ENCODE data around the gene WDR89.
A peak's percentile ranks its signal among the peaks of the same experiment; 100 is the strongest.
"Not testable (repeated sequence)": the region's sequence is repeated elsewhere in the genome, so short reads cannot be mapped to it uniquely, and the experiment has no call there.

WDR89 gene

DNA sequence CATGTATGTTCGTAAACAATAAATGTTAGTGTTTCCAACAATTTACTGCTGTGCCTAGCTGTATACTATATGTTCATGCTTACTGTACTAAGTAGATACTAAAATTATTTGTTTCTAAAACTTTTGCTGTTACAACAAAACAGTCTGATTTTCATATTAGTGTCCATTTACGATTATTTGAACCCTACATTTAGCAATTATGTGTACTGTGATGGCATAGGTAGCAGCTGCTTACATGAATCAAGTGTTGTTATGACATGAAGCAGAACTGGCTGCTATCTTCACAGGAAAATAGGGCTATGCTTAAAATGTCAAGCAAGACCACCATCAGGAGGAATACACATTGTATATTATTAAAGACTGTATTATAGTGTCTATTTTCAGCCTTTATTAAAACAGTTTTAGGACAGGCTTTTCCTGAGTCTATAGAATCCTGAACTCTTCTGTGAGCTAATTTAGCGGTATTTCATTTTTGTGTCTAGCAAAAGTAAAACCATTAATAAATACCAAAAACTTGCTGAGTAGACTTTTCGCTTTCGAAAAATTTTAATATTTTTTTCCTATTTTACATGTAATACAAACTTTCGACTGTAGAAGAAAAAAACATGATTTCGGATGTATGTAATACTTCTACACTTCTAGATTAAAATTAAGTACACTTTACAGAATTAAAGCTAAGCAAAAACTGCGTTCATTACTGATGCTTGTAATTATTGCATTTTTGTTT lies 1.1 kb upstream of the WDR89 start:
- Histone ChIP-seq H3K4me1 (ENCODE audit: insufficient read depth, low read length, poor library complexity, severe bottlenecking) (peaks cover 30% of the 10 kb centered on the region), H3F3A (ENCODE audit: low read depth) (0 out of 2 replicates have a peak, but pooled peaks cover 5% of the 10 kb centered on the region), H3K9me3 (ENCODE audit: insufficient read depth, low read depth, low read length) (no peaks in the 10 kb centered on the region), H3K9ac (ENCODE audit: low read depth, low read length, poor library complexity, severe bottlenecking) (peak overlapping the region; percentile 83), H4K20me1 (ENCODE audit: insufficient read depth, low read length, poor library complexity, severe bottlenecking) (peaks cover 4% of the 10 kb centered on the region), H2AFZ (ENCODE audit: low read length) (peak overlapping the region; percentile 82; the same call in 1 of the 2 replicates), H3K4me3 (ENCODE audit: low read length, poor library complexity, severe bottlenecking) (peak overlapping the region; percentile 75), H3K79me2 (ENCODE audit: insufficient read depth, low read length) (peaks cover 48% of the 10 kb centered on the region), H3K27me3 (ENCODE audit: insufficient read depth, low read length, poor library complexity, severe bottlenecking) (no peaks in the 10 kb centered on the region), H3K36me3 (ENCODE audit: insufficient read depth, low read length) (no peaks in the 10 kb centered on the region), H3K4me2 (ENCODE audit: low read depth, low read length, poor library complexity, severe bottlenecking) (peak overlapping the region; percentile 82), H3K9me2 (replicated peaks; ENCODE audit: low read depth, low read length) (no peaks in the 10 kb centered on the region)
- TF ChIP-seq, protein P1, sequence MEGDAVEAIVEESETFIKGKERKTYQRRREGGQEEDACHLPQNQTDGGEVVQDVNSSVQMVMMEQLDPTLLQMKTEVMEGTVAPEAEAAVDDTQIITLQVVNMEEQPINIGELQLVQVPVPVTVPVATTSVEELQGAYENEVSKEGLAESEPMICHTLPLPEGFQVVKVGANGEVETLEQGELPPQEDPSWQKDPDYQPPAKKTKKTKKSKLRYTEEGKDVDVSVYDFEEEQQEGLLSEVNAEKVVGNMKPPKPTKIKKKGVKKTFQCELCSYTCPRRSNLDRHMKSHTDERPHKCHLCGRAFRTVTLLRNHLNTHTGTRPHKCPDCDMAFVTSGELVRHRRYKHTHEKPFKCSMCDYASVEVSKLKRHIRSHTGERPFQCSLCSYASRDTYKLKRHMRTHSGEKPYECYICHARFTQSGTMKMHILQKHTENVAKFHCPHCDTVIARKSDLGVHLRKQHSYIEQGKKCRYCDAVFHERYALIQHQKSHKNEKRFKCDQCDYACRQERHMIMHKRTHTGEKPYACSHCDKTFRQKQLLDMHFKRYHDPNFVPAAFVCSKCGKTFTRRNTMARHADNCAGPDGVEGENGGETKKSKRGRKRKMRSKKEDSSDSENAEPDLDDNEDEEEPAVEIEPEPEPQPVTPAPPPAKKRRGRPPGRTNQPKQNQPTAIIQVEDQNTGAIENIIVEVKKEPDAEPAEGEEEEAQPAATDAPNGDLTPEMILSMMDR (conservative IDR thresholded peaks at IDR 0.05; ENCODE audit: low read length): no peak

DNA sequence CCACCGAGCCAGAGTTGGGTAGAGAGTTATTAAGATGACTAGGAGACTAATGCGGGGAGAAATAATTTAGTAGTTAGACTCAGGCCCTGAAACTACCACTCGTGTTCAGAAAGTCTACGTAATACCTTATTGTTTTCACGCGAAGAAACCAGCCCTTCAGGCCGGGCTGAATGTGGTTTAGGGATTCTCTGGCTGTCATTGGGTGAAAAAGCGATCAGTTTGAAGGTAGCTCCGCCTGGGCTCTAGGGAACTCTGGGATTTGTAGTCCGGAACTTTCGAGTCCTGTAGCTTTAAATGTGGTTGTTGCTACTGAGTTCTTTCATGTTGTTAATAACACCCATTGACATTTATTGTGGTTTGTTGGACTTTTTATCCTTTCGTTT lies 549 bp upstream of the WDR89 start:
- Histone ChIP-seq H2AFZ (ENCODE audit: low read length) (peak overlapping the region; percentile 82), H3K79me2 (ENCODE audit: insufficient read depth, low read length) (peaks cover 54% of the 10 kb centered on the region), H3K4me2 (ENCODE audit: low read depth, low read length, poor library complexity, severe bottlenecking) (peak overlapping the region; percentile 82), H3K36me3 (ENCODE audit: insufficient read depth, low read length) (no peaks in the 10 kb centered on the region), H3K9me2 (replicated peaks; ENCODE audit: low read depth, low read length) (no peaks in the 10 kb centered on the region), H3K9ac (ENCODE audit: low read depth, low read length, poor library complexity, severe bottlenecking) (peak overlapping the region; percentile 83), H3K27me3 (ENCODE audit: insufficient read depth, low read length, poor library complexity, severe bottlenecking) (no peaks in the 10 kb centered on the region), H3K4me1 (ENCODE audit: insufficient read depth, low read length, poor library complexity, severe bottlenecking) (peaks cover 30% of the 10 kb centered on the region), H4K20me1 (ENCODE audit: insufficient read depth, low read length, poor library complexity, severe bottlenecking) (peaks cover 4% of the 10 kb centered on the region), H3F3A (ENCODE audit: low read depth) (0 out of 2 replicates have a peak, but pooled peaks cover 5% of the 10 kb centered on the region), H3K9me3 (ENCODE audit: insufficient read depth, low read depth, low read length) (no peaks in the 10 kb centered on the region), H3K4me3 (ENCODE audit: low read length, poor library complexity, severe bottlenecking) (peak overlapping the region; percentile 75)
- TF ChIP-seq, protein P1 (conservative IDR thresholded peaks at IDR 0.05; ENCODE audit: low read length): no peak
- no peak for TF ChIP-seq EZH2phosphoT487 (IDR thresholded peaks at IDR 0.05; ENCODE audit: borderline replicate concordance)

GRCh38 chr14:63638493-63638892 lies 3.2 kb downstream of the WDR89 start:
- H3K9ac ChIP-seq (ENCODE audit: low read depth, low read length, poor library complexity, severe bottlenecking): peak overlapping the region; percentile 77
- H3K4me2 ChIP-seq (ENCODE audit: low read depth, low read length, poor library complexity, severe bottlenecking): peak overlapping the region; percentile 68
- H3K79me2 ChIP-seq (ENCODE audit: insufficient read depth, low read length): peaks cover 72% of the 10 kb centered on the region

GRCh38 chr14:63636094-63636635 lies 5.5 kb downstream of the WDR89 start:
- H3K9me2 ChIP-seq (replicated peaks; ENCODE audit: low read depth, low read length); H3K9me3 ChIP-seq (ENCODE audit: insufficient read depth, low read depth, low read length); H3K9ac ChIP-seq (ENCODE audit: low read depth, low read length, poor library complexity, severe bottlenecking); H3K4me2 ChIP-seq (ENCODE audit: low read depth, low read length, poor library complexity, severe bottlenecking); H3K4me3 ChIP-seq (ENCODE audit: low read length, poor library complexity, severe bottlenecking); H3K27me3 ChIP-seq (ENCODE audit: insufficient read depth, low read length, poor library complexity, severe bottlenecking); H3F3A ChIP-seq (ENCODE audit: low read depth); H3K36me3 ChIP-seq (ENCODE audit: insufficient read depth, low read length); H2AFZ ChIP-seq (ENCODE audit: low read length): not testable (repeated sequence)
- Histone ChIP-seq H4K20me1 (ENCODE audit: insufficient read depth, low read length, poor library complexity, severe bottlenecking) (peaks cover 18% of the 10 kb centered on the region), H3K79me2 (ENCODE audit: insufficient read depth, low read length) (peaks cover 79% of the 10 kb centered on the region), H3K4me1 (ENCODE audit: insufficient read depth, low read length, poor library complexity, severe bottlenecking) (peaks cover 27% of the 10 kb centered on the region)

More at GRCh38 chr14:63638493-63638892, 3.2 kb downstream of the WDR89 start:
- Histone ChIP-seq H3K36me3 (ENCODE audit: insufficient read depth, low read length) (no peaks in the 10 kb centered on the region), H3K9me2 (replicated peaks; ENCODE audit: low read depth, low read length) (no peaks in the 10 kb centered on the region), H4K20me1 (ENCODE audit: insufficient read depth, low read length, poor library complexity, severe bottlenecking) (peaks cover 9% of the 10 kb centered on the region), H2AFZ (ENCODE audit: low read length) (no peak overlapping the region), H3K4me1 (ENCODE audit: insufficient read depth, low read length, poor library complexity, severe bottlenecking) (peaks cover 35% of the 10 kb centered on the region), H3F3A (ENCODE audit: low read depth) (peaks cover 7% of the 10 kb centered on the region; the same call in 1 of the 2 replicates), H3K9me3 (ENCODE audit: insufficient read depth, low read depth, low read length) (no peaks in the 10 kb centered on the region), H3K4me3 (ENCODE audit: low read length, poor library complexity, severe bottlenecking) (peak overlapping the region; percentile 75), H3K27me3 (ENCODE audit: insufficient read depth, low read length, poor library complexity, severe bottlenecking) (no peaks in the 10 kb centered on the region)
- TF ChIP-seq, protein P1 (conservative IDR thresholded peaks at IDR 0.05; ENCODE audit: low read length): no peak
- TF ChIP-seq EZH2phosphoT487 (IDR thresholded peaks at IDR 0.05; ENCODE audit: borderline replicate concordance): no peak
